HFF-Myc (cell line): ENCODE data around the gene NEBL.

Source experiments
- DNase-seq: peaks from one replicate; pipeline ENCODE4 v3.0.0-alpha.2; 2011; ENCODE audit warnings: low read depth; ENCODE audit errors: extremely low read depth
- H3K4me3 ChIP-seq: replicated peaks from 2 replicates; pipeline ENCODE4 v1.5.1; 2011; ENCODE audit warnings: low read depth, mild to moderate bottlenecking, control low read depth, low read length
- TF ChIP-seq, protein P1 (sequence below): IDR thresholded peaks from 2 replicates; pipeline ENCODE4 v1.5.1; 2012; ENCODE audit warnings: mild to moderate bottlenecking, low read depth, low read length, control low read depth; ENCODE audit errors: missing control alignments

NEBL gene

DNA sequence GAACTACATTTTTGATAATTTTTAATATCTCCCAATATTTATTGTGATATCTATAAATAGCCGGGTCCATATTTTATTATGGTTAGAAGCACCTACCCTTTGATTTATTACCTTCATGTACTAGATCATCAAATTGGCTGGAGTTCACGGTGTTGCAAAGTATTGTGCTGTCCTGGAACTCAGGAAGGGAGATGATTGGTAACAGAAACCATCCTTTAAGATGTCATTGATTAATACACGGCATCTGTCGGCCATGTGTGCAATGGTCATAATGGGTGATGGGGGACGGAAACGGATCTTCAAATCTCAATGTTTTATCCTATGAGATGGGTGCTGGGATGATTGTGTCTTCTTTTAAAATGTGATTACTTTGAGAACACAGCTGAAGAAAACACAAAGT lies 157.0 kb downstream of the NEBL start:
- TF ChIP-seq, protein P1, sequence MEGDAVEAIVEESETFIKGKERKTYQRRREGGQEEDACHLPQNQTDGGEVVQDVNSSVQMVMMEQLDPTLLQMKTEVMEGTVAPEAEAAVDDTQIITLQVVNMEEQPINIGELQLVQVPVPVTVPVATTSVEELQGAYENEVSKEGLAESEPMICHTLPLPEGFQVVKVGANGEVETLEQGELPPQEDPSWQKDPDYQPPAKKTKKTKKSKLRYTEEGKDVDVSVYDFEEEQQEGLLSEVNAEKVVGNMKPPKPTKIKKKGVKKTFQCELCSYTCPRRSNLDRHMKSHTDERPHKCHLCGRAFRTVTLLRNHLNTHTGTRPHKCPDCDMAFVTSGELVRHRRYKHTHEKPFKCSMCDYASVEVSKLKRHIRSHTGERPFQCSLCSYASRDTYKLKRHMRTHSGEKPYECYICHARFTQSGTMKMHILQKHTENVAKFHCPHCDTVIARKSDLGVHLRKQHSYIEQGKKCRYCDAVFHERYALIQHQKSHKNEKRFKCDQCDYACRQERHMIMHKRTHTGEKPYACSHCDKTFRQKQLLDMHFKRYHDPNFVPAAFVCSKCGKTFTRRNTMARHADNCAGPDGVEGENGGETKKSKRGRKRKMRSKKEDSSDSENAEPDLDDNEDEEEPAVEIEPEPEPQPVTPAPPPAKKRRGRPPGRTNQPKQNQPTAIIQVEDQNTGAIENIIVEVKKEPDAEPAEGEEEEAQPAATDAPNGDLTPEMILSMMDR: no peak
- no peak overlapping the region for H3K4me3 ChIP-seq
- no peak for DNase-seq

GRCh38 chr10:20737107-20737506 lies 160.0 kb downstream of the NEBL start:
- no peak for DNase-seq
- TF ChIP-seq, protein P1: no peak
- no peak overlapping the region for H3K4me3 ChIP-seq
